Activated CD4-positive, CD25-positive, alpha-beta regulatory T cell (primary cell): ENCODE data around the gene RAP1GAP.

Source experiments
- DNase-seq, 4 experiments: peaks; one replicate each; lab custom pipeline; 2025; lab: John Stamatoyannopoulos, UW

Gene RAP1GAP

GRCh38 chr1:21590934-21591333 is 78.2 kb downstream of the RAP1GAP start:
- no peak for DNase-seq

- no peak for DNase-seq
Measured at GRCh38 chr1:21590126-21590880, 78.9 kb downstream of the RAP1GAP start.

GRCh38 chr1:21589618-21590017 is 79.5 kb downstream of the RAP1GAP start:
- no peak for DNase-seq

- no peak for DNase-seq
Measured at GRCh38 chr1:21587602-21587953, 81.6 kb downstream of the RAP1GAP start.

- DNase-seq = no peak
Measured at GRCh38 chr1:21586846-21587601, 82.1 kb downstream of the RAP1GAP start.

- no peak for DNase-seq
Measured at GRCh38 chr1:21586222-21586621, 82.9 kb downstream of the RAP1GAP start.

GRCh38 chr1:21585037-21585436 is 84.1 kb downstream of the RAP1GAP start:
- no peak for DNase-seq

GRCh38 chr1:21584096-21584495 is 85.1 kb downstream of the RAP1GAP start:
- DNase-seq = no peak

- no peak for DNase-seq
Measured at GRCh38 chr1:21579791-21580190, 89.4 kb downstream of the RAP1GAP start.

- DNase-seq = no peak
Measured at GRCh38 chr1:21577933-21578332, 91.2 kb downstream of the RAP1GAP start.

GRCh38 chr1:21577324-21577723 is 91.8 kb downstream of the RAP1GAP start:
- DNase-seq = no peak

GRCh38 chr1:21576798-21577187 is 92.4 kb downstream of the RAP1GAP start:
- DNase-seq = no peak

- DNase-seq = no peak
Measured at GRCh38 chr1:21576031-21576797, 92.9 kb downstream of the RAP1GAP start.

GRCh38 chr1:21575351-21575942 is 93.7 kb downstream of the RAP1GAP start:
- DNase-seq = no peak

- DNase-seq = no peak
Measured at GRCh38 chr1:21574466-21575151, 94.5 kb downstream of the RAP1GAP start.

- no peak for DNase-seq
Measured at GRCh38 chr1:21573971-21574465, 95.1 kb downstream of the RAP1GAP start.

GRCh38 chr1:21573475-21573874 is 95.7 kb downstream of the RAP1GAP start:
- DNase-seq = no peak

- DNase-seq = no peak
Measured at GRCh38 chr1:21572735-21573277, 96.4 kb downstream of the RAP1GAP start.

GRCh38 chr1:21572221-21572620 is 96.9 kb downstream of the RAP1GAP start:
- DNase-seq = no peak

- no peak for DNase-seq
Measured at GRCh38 chr1:21570885-21571284, 98.3 kb downstream of the RAP1GAP start.

GRCh38 chr1:21570528-21570875 is 98.7 kb downstream of the RAP1GAP start:
- no peak for DNase-seq
